Choroid plexus epithelial cell (primary cell): ENCODE measurements around the gene CCSER1.
"Not testable (repeated sequence)": the region's sequence is repeated elsewhere in the genome, so short reads cannot be mapped to it uniquely, and the experiment has no call there.

Experiments used
- DNase-seq: peaks from one replicate; pipeline ENCODE4 v3.0.0-alpha.2; 2010; ENCODE audit warnings: low read depth
- H3K4me3 ChIP-seq: 2 replicates; pipeline ENCODE4 v1.5.1; 2011; ENCODE audit warnings: low read depth, mild to moderate bottlenecking, control low read depth, low read length, moderate library complexity
- TF ChIP-seq, protein P1 (sequence below): conservative IDR thresholded peaks from 2 replicates; pipeline ENCODE4 v1.5.1; 2011; ENCODE audit warnings: low read depth, mild to moderate bottlenecking, control low read depth, inconsistent platforms, low read length, moderate library complexity

CCSER1 gene

DNA sequence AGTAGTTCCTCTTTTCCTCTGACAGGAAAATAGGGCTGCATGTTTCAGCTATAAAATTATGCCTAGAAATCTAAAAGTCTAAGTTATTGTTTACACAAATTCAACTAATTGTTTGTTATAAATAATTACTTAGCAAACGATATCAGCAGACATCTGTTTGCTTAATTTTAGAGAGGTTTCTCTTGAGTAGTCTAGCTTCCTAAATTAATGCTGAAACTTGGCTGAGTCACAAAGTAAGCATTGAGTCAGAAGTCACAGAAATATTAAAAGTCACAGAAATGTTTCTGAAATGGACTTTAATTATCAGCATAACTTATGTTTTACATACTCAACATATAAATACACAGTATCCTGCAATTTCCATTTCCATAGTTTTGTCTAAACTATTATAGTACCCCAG is 1044.0 kb downstream of the CCSER1 start:
- TF ChIP-seq, protein P1, sequence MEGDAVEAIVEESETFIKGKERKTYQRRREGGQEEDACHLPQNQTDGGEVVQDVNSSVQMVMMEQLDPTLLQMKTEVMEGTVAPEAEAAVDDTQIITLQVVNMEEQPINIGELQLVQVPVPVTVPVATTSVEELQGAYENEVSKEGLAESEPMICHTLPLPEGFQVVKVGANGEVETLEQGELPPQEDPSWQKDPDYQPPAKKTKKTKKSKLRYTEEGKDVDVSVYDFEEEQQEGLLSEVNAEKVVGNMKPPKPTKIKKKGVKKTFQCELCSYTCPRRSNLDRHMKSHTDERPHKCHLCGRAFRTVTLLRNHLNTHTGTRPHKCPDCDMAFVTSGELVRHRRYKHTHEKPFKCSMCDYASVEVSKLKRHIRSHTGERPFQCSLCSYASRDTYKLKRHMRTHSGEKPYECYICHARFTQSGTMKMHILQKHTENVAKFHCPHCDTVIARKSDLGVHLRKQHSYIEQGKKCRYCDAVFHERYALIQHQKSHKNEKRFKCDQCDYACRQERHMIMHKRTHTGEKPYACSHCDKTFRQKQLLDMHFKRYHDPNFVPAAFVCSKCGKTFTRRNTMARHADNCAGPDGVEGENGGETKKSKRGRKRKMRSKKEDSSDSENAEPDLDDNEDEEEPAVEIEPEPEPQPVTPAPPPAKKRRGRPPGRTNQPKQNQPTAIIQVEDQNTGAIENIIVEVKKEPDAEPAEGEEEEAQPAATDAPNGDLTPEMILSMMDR, result no peak
- peak; percentile 4 for DNase-seq
- H3K4me3 ChIP-seq, result no peak overlapping the region

DNA sequence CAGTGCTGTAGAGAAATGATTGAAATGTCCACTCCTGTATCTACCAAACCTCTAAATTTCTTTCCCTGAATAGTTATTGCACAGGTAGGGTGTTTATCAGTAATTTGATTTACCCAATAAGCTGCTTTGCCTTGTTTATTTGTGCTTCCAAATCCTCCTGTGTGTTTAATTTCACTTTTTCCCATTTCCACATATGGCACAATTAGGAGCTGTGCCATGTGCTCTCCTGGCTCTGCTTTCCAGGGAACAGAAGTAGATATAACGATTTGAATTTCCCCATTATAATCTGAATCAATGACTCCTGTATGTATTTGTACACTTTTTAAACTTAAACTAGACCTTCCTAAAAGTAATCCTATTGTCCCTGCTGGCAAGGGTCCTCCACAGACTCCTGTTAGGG is 1057.9 kb downstream of the CCSER1 start:
- H3K4me3 ChIP-seq, DNase-seq: not testable (repeated sequence)

DNA sequence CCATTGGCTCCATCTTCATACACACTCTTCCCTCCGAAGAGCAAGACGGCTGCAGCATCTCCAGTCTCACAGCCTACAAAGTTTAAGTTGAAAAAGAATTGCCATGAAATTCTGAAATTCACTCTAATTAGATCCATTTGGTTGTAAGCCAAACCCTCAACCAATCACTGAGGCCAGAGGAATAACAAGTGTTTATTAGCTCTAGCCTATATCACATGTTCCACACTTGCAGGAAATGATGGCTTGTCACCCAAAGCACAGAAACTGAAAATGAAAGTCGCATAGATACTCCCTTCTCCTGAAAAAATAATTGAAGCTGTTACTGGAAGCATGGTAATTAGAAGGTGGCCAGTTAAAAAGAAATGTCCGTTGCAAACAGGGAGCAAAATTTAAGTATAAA is 1071.8 kb downstream of the CCSER1 start:
- TF ChIP-seq, protein P1, result no peak
- peak; percentile 20 for DNase-seq
- peak overlapping the region; percentile 20 for H3K4me3 ChIP-seq

DNA sequence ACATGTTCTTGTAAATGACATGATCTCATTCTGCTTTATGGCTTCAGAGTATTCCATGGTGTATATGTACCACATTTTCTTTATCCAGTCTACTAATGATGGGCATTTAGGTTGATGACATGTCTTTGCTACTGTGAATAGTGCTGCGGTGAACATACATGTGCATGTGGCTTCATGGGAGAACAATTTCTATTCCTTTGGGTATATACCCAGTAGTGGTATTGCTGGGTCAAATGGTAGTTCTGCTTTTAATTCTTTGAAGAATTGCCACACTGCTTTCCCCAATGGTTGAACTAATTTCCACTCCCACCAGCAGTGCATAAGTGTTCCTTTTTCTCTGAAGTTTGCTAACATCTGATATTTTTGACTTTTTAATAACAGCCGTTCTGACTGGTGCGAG is 1080.3 kb downstream of the CCSER1 start:
- no peak for DNase-seq
- TF ChIP-seq, protein P1, result no peak
- H3K4me3 ChIP-seq, result no peak overlapping the region

DNA sequence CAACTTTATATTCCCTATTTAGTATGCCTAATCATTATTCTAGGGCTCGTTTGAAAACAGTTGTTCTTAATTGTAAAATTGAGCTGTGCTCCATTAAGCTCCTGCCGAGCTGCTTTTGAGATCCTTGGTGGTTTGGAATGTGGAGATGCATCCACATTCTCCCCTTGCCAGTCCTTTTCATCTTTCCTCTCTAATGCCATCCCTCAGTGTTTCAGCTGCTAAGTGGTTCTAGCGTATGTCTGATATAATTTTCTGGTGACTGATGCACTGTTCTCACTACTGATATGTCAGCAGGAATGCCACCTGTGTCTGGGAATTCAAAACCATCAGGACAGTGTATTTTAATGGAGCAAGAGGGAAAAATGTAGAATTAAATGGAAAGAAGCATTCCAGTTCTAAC is 1085.0 kb downstream of the CCSER1 start:
- TF ChIP-seq, protein P1, result no peak
- DNase-seq, result no peak
- H3K4me3 ChIP-seq, result no peak overlapping the region

DNA sequence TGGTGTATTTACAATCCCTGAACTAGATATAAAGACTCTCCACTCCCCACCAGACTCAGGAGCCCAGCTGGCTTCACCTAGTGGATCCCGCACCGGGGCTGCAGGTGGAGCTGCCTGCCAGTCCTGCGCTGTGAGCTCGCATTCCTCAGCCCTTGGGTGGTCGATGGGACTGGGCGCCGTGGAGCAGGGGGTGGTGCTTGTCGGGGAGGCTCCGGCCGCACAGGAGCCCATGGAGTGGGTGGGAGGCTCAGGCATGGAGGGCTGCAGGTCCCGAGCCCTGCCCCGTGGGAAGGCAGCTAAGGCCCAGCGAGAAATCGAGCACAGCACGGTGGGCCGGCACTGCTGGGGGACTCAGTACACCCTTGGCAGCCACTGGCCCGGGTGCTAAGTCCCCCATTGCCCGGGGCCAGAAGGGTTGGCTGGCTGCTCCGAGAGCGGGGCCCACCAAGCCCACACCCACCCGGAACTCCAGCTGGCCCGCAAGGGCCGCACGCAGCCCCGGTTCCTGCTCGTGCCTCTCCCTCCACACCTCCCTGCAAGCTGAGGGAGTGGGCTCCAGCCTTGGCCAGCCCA is 1090.7 kb downstream of the CCSER1 start:
- DNase-seq, H3K4me3 ChIP-seq: not testable (repeated sequence)

DNA sequence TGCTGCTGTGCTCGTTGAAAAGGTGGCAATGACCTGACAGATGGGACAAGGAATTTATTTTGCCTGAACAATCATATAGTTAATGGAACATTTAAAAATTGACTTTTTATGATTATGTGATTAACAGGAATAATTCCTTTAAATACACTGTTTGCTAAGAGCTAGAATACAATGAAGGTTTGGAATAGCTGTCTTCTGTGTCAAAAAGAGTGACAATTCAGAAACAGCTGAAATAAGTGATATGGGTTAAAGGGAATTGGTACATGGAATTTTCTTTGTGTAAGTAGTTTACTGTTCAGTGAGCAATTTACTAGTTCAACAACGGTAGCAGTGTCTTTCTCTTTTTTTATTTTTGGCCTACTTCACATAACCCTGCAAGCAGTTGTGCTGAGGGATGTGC is 1093.1 kb downstream of the CCSER1 start:
- DNase-seq, result no peak
- no peak overlapping the region for H3K4me3 ChIP-seq
- TF ChIP-seq, protein P1, result no peak

DNA sequence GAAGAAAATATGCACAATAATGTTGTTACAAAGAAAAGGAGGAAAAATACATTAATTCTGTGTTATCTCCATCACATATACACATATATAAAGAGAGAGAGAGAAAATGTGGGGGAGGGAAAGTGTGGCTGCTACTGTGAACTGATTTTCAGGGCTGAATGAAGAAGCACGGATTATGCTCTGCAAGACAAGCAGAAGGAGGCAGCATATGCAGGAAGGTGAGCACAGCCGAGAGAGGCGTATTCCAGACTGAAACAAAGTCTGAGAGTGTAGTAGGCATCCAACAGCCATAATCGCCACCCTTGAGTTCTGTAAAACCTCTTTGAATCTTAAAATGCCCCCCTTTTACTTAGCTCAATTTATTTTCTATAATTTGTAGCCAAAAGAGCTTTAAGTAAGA is 1094.8 kb downstream of the CCSER1 start:
- no peak for DNase-seq
- H3K4me3 ChIP-seq, result no peak overlapping the region
- TF ChIP-seq, protein P1, result no peak
